Coronary artery (tissue), 2 donors: ENCODE results near the gene CUL2.

ENCODE experiments used
- DNase-seq: peaks from one replicate; pipeline ENCODE4 v3.0.0-alpha.2; 2017; ENCODE audit warnings: low spot score
- H3K27ac ChIP-seq, 2 donors: fragments of 200-600 bp; sonication (generic); one replicate each; pipeline ENCODE4 v1.5.1; 2016 to 2019
- H3K4me3 ChIP-seq: fragments of 200-600 bp; sonication (generic); 2 replicates; pipeline ENCODE4 v1.5.1; 2016; ENCODE audit warnings: mild to moderate bottlenecking, moderate library complexity
- CTCF ChIP-seq: fragments of 200-600 bp; sonication (generic); IDR thresholded peaks from one replicate; pipeline ENCODE4 v1.5.1; 2019; ENCODE audit warnings: antibody characterized with exemption

Gene CUL2

GRCh38 chr10:34969171-34969570, 121.0 kb downstream of the CUL2 start:
- TF ChIP-seq CTCF, result no peak
- no peak overlapping the region for H3K27ac ChIP-seq
- H3K4me3 ChIP-seq, result no peak overlapping the region
- no peak for DNase-seq

- H3K4me3 ChIP-seq, result peak overlapping the region; percentile 34
- TF ChIP-seq CTCF, result no peak
- peak overlapping the region in 1 of 2 donors; percentile 58 for H3K27ac ChIP-seq
- DNase-seq, result no peak
These were observed 122.7 kb downstream of the CUL2 start for GRCh38 chr10:34967335-34967880.

- Histone ChIP-seq H3K27ac (no peak overlapping the region), H3K4me3 (no peak overlapping the region)
- TF ChIP-seq CTCF, result no peak
- no peak for DNase-seq
These were observed 123.7 kb downstream of the CUL2 start for GRCh38 chr10:34966451-34966850.

- no peak for DNase-seq
- H3K4me3 ChIP-seq, result no peak overlapping the region
- TF ChIP-seq CTCF, result no peak
- H3K27ac ChIP-seq, result no peak overlapping the region
These were observed 124.1 kb downstream of the CUL2 start for GRCh38 chr10:34966040-34966439.

GRCh38 chr10:34964166-34964800, 125.9 kb downstream of the CUL2 start:
- no peak overlapping the region for H3K27ac ChIP-seq
- TF ChIP-seq CTCF, result no peak
- H3K4me3 ChIP-seq, result no peak overlapping the region
- no peak for DNase-seq

- no peak overlapping the region for H3K27ac ChIP-seq
- DNase-seq, result no peak
- no peak overlapping the region for H3K4me3 ChIP-seq
- no peak for TF ChIP-seq CTCF
These were observed 127.3 kb downstream of the CUL2 start for GRCh38 chr10:34962866-34963265.

- H3K27ac ChIP-seq, result no peak overlapping the region
- no peak overlapping the region for H3K4me3 ChIP-seq
- DNase-seq, result no peak
- no peak for TF ChIP-seq CTCF
These were observed 129.2 kb downstream of the CUL2 start for GRCh38 chr10:34960983-34961382.
